HG03571 (cell line): Measurements from ENCODE around the gene ZDHHC7.
"Not testable (repeated sequence)": the region's sequence is repeated elsewhere in the genome, so short reads cannot be mapped to it uniquely, and the experiment has no call there.

ENCODE experiments used
- ATAC-seq: cut with Tn5 transposase; IDR thresholded peaks from one replicate; pipeline ENCODE4 v1.9.1; 2021; ENCODE audit not compliant: unreplicated experiment

ZDHHC7 gene

DNA sequence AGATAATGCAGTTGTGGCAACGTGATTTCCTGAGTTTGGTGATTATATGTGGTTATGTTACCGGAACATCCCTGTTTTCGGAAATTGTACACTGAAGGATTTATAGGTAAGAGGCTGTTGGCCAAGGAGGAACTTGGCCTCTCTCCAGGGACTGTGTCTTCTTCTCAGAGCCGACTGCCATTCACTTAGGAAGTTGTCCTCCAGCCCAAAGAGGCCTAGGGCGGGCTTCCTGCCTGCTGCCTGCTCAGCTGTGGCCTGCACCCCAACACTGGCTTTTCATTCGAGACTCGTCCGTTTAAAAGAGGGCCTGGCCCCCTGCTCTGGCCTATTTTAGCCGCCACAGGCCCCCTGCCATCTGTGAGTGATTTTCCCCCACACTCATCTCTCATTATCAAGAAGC lies 64.3 kb downstream of the ZDHHC7 start:
- ATAC-seq = no peak

DNA sequence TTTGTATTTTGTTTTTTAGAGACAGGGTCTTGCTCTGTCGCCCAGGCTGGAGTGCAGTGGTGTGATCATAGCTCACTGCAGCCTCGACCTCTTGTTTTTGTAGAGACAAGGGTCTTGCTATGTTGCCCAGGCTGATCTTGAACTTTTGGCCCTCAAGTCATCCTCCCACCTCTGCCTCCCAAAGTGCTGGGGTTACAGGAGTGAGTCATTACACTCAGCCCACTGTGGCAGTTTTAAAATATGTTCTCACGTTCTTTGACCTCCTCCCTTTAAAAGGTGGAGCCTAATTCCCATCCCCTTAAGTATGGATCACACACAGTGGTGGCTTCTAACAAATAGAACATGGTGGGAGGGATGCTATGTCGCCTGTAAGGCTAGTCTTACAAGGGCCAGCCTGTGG lies 67.7 kb downstream of the ZDHHC7 start:
- no peak for ATAC-seq

DNA sequence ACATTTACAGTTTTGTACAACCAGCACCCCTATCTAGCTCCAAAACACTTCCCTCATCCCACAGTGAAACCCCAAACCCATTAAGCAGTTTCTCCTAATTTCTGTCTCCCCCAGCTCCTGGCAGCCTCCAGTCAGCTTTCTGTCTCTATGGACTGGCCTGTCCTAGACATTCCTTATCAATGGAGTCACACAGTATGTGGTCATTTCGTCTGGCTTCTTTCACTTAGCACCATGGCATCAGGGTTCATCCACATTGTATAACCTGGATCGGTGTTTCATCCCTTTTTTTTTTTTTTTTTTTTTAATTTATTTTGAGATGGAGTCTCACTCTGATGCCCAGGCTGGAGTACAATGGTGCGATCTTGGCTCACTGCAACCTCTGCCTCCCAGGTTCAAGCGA lies 68.5 kb downstream of the ZDHHC7 start:
- no peak for ATAC-seq

DNA sequence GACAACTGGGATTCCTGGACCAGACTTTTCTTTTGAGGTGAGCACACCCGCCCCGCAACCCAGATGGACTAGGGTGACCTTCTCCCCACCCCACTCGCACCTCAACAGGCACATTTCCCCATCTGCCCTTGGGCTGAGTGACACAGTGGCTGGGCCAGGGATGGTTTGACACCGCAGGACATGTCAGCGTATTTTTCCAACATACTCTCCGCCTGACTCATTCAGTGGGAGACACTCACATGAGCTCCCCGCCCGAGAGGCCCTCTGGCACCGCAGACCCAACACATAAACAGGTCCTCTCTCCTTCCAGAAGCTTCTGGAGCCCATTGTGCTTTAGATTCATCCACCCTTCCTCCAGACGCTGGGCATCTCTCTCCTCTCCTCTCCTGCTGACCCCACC lies 69.4 kb downstream of the ZDHHC7 start:
- no peak for ATAC-seq

DNA sequence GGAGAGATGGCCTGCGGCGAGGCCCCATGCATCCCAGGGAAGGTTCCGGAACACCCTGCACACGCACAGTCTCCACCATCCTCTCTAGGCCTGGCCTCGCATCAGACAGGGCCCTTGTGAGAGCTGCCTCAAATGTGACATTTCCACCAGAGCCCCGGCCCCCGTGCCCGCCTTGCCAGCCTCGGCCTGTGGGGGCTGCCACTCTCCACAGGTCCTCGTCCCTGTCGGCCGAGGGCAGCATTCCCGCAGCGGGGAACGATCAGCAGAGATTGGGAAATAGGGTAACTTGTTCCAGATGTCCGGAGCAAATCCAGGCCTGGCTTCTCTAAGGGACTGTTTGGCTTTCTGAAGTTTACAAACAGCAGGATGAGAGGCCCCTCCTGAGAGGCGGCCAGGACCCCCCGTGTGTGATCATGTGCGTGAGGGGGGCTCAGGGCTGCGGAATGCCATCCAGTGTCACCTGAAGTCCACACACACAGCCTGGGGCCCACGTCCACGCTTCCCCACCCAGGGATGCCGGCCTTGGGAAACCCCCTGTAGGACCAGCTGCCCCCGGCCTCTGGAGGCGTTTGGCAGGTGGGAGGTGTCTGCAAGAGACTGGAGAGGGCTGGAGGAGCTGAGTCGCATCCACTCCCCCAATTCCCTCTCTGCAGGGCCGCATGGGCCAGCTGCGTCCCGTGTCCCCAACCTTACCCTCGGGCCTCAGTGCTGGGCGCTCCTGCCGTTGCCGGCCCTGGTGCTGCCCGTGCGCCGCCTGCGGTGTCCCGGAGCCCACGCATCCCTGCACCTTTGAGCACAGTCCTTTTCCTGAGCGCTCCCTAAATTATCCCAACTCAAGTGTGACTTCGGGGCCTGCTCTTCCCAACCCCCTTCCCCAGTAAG lies 70.4 kb downstream of the ZDHHC7 start:
- ATAC-seq = no peak

DNA sequence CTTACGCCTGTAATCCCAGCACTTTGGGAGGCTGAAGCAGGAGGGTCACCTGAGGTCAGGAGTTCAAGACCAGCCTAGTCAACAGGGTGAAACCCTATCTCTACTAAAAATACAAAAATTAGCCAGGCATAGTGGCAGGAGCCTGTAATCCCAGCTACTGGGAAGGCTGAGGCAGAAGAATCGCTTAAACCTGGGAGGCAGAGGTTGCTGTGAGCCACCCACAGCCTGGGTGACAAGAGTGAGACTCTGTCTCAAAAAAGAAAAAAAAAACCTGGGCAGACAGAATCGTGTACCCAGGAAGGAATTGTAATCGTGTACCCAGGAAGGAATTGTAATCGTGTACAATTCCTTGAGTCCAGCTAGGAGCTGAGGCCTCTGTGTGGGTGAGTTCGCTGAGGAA lies 72.7 kb downstream of the ZDHHC7 start:
- ATAC-seq = not testable (repeated sequence)

DNA sequence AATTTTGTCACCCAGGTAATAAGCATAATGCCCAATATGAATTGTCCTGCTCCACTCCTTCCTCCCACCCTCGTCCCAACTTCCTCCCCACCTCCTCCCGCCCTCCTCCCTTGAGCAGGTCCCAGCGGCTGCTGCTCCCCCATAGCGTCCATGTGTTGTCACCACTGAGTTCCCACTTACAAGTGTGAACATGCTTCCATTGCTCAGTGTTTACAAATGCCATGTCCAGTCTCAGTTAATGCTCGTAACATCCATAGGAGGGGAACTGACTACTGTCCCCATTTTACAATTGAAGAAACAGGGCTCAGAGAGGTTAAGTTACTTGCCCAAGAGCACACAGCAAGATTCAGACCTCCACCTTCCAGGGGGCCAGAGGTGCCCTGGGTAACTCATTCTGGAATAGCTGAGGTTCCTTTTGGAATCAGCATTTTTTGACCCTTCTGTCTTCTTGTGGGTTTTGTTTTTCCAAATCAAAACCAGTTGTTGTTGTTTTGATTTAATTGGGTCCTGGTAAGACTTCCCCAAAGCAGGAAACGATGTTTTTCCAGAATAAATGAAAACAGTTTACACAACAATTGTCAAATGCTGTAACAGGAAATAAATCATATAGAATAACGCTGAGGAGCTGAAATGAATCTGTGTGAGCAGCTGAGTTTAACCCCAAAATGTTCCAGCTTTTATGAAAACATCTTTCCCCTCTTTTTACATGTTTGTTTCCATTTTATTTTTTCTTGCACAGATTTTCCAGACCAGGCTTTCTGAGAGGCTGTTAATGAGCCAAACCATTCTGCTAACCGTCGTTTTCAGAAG lies 73.9 kb downstream of the ZDHHC7 start:
- no peak for ATAC-seq

DNA sequence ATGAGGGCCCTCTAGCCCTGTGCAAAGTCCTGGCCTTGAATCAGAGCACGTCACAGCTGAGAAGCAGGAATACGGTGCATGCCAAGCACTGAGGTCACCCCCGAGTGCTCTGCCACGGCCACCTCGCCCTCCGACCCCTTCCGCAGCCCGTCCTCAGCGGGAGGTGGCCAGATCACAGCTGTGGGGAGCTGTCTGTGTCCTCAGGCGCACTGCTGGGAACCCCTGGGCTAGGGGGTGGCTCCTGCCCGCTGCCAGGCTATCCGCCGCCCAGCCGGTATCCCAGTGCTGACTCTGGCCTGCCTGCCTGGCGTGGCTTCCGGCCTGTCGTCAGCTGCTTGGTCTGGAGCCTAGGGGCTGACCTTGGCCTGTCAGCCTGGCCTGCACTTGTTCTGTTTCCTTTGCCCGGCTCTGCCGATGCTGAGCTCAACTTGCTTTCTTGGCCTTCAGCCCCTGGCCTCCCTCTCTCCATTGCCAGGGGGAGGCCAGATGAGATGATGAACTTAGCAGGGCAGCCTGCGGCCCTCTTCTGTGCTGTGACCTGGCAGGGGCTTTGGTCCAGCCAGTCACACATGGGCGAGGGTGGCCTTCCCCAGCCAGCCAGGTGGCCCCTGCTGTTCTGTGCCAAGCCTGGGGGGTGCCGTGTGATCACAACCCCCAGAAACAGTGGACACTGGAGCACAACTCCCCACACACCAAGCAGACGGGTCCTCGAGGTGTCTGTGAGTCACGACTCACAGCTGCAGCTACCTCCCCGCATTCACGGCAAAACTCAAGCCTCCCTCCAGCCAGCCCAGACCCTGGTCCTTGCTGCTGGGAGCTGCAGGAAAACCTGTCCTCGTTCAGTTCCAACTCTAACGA lies 77.3 kb downstream of the ZDHHC7 start:
- ATAC-seq = no peak

DNA sequence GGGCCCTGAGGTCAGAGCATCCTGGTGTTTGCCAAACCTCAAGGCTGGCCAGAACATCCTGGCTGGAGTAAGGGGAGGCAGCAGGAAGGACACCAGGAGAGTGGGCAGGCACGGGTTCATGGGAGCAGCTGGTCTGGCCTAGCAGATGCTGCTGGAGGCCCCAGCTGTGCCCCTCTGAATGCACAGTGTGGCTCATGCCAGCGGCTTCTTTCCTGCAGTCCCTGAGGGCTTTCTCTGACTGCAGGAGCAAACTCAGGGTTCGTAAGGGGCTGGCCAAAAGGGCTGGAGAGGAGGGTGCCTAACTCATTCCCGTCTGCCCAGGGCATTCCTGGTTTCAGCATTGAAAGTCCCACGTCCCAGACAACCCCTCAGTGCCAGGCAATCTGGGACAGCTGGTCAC lies 78.7 kb downstream of the ZDHHC7 start:
- ATAC-seq = no peak

DNA sequence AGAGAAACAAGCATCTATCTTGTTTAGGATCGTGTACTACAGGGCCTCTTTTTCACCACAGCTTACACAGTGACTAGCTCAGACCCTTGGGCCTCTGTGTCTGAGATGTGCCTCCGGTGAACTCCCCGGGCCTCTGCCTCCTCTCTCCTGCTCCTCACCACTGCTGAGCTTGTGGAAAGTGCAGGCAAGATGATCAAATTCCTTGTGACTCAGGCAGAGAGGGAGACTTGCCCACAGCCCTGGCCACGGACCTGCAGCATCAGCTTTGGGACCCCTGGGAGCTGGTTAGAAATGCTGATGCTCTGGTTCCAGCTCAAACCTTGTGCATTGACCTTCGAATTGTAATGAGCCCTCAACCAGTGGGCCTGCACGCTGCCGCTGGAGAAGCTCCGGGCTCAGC lies 79.8 kb downstream of the ZDHHC7 start:
- no peak for ATAC-seq

DNA sequence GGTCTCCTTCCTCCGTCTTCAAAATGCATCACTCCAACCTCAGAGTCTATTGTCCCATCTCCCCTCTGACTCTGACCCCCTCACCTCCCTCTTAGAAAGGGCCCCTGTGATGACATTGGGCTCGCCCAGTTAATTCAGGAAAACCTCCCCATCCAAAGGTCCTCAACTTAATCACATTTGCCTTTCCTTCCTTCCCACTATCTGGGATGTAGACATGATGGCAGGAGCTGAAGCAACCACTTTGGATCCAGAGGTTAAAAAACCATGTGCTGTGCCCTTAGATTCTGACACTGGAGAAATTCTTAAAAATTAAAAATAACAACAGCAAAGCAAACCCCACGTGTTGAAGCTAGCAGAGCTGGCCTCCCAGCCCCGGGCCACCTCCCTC lies 80.2 kb downstream of the ZDHHC7 start:
- no peak for ATAC-seq

DNA sequence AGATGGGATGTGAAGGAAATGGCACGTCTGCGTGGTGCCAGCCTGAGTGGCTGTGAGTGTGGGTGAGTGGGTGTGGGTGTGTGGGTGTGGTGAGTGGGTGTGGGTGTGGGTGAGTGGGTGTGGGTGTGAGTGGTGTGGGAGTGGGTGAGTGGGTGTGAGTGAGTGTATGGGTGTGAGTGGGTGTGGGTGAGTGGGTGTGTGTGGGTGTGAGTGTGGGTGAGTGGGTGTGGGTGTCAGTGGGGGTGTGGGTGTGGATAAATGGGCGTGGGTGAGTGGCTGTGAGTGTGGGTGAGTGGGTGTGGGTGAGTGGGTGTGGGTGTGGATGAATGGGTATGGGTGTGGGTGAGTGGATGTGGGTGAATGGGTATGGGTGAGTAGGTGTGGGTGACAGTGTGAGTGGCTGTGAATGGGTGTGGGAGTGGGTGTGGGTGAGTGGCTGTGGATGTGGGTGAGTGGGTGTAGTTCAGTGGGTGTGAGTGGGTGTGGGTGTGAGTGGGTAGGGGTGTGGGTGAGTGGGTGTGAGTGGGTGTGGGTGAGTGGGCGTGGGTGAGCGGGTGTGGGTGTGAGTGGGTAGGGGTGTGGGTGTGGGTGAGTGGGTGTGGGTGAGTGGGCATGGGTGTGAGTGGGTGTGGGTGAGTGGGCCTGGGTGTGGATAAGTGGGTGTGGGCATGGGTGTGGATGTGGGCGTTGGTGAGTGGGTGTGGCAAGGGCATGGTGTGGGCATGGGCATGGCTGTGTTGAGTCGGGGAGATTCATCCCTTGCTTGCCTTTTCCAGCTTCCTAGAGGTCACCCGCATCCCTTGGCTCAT lies 80.8 kb downstream of the ZDHHC7 start:
- ATAC-seq = no peak

DNA sequence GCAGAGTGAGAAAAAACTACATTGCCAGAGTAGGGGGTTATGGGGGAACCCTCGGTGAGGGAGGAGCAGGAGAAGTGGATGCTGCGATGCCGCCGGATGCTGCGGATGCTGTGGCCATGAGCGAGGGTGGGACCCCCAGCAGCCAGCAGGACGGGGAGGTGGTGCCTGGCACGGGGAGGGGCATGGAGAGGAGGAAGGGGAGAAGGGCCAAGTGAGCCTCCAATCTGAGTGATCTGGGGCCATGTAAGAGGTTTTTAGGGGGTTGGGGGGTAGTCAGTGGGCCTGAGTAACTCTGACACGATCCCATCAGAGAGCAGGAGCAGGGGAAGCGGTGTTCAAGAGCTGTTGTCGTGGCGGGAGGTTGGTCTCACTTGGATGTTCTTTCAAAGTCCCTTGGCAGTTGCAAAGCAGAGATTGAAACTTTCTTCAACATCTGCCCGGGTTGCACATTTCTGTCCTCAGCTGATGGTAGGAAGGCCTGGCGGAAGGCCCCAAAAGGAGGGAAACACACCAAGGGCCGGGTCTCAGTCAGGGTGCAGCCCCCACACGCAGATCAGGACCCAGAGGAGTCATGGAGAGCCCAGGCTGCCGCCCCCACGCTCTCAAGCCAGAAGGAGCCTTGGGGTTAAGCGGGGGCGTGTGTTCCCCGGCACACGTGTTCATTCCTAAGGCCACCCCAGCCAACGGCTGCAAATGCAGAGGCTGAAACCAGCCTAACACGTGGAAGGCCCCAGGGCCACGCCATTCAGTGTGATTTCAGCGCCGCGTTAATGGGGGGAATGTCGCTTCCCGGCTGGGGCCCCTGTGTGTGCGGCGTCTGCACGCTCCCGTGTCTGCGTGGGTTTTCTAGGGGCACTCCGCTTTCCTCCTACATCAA lies 81.7 kb downstream of the ZDHHC7 start:
- ATAC-seq = no peak

DNA sequence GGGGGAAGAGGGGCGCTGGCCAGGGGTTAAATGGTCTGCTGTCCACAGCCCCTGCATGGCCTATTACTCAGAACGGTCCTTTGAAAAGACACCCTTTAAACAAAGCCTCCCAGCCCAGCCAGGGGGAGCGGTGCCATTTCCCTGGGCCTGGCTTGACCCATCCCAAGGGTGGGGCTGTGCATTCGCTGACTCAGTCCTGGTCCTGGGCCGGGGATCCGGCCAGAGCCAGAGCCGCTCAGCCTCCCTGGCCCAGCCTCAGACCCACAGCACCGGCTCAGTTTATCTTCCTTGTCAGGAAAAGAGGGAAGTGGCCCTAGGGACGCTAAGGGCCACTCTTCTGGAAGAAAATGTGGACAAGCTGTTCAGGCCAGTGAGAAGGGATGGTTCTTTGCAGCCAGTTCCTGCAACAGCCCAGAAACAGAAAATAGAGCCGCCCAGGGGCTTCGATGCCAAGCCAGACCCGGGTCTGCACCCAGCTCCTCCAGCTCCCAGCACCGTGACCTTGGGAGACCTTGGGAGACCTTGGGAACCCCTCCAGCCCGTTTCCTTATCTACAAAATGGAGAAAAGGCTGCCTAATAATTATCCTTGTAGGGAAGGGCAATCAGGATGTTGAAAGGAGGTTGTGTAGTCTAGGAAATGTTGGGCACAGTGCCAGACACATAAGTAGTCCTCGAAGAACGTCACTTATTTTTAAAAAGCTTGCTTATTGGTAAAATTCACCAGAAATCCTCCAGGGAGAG lies 82.5 kb downstream of the ZDHHC7 start:
- ATAC-seq = no peak

DNA sequence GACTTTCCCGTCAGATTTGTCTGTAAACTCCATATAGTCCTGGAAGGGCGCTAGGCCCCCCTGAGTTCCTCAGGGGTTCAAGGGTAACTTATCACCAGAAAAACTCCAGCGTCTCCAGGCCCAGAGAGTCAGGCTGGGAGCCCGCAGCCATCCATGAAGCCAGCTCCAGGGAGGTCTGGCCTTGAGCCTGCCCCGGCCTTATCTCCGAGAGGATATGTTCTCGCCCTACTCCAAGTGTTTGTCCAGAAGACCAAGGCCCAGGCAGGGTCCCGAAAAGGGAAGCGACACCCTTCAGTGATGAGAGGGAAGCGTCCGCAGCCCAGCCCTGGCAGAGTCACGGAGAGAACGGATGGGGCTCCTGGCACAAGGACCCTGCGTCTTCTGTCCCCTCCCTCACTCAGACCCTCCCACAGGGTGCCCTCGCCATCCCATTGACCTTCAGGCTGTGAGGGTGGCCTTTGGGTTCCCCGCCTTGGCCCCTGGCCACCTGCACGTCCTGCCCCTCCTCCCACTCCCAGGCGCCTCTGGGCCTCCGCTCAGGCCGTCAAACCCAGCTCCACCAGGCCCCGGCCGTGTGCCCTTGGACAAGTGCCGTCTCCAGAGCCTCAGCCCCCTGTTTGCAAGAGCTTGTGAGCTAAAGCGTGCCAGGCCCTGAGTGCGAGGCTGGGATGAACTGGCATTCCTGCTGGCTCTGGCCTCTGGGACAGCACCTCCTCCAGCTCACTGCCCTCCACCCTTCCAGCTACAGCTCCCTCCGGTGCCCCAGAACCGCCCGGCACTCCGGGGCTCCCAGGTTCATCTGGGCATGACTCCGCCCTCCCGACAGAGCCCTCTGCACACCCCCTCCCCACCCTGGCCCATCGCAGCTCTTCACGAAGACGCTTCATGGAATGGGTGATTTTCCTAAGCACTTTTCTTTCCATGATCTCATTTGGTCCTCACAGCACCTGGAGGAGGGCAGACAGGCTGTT lies 83.4 kb downstream of the ZDHHC7 start:
- no peak for ATAC-seq

DNA sequence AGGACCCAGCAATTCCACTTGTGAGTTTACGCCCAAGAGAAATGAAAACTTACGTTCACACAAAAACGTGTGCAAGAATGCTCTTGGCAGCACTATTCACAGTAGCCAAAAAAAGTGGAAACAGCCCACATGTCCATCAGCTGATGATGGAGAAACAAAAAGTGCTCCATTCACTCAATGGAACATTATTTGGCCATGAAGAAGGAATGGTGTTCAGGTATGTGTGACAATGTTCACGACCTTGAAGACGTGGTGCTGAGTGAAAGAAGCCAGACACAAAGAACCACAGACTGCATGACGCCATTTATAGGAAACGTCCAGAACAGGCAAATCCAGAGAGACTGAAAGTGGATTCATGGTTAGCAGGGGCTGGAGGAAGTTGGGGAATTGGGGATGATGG lies 84.9 kb downstream of the ZDHHC7 start:
- no peak for ATAC-seq

DNA sequence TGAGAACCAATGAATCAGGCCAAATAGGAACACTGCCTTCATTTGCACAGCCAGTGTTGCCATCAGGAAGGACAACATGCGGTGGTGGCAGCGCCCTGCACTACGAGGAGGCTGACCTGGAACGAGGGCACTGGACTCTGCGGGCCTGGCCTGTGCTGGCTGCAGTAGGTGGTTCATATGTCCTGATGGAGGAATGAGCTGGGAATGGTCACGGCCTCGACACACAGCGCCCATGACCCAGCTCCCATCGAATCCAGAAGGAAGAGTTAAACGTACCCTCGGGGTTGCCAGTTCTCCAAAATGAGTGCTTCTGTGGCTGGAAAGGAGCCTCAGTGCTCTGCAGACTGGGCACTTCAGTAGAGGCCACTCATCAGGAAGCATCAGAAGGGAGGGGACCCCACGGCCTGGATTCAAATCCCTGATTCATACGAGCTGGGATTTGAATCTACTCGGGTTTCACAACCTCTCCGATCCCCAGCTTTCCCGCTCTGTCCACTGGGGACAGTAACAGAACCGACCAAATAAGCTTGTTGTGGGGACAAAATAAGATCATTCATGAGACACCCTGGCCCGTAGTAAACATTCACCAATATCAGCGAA lies 85.5 kb downstream of the ZDHHC7 start:
- no peak for ATAC-seq
